GM18502 (cell line): ENCODE data around the gene CEMIP.

Experiments used
- ATAC-seq: cut with Tn5 transposase; IDR thresholded peaks from one replicate; pipeline ENCODE4 v1.9.1; 2021; ENCODE audit warnings: mild to moderate bottlenecking; ENCODE audit not compliant: unreplicated experiment, poor library complexity

Gene CEMIP

DNA sequence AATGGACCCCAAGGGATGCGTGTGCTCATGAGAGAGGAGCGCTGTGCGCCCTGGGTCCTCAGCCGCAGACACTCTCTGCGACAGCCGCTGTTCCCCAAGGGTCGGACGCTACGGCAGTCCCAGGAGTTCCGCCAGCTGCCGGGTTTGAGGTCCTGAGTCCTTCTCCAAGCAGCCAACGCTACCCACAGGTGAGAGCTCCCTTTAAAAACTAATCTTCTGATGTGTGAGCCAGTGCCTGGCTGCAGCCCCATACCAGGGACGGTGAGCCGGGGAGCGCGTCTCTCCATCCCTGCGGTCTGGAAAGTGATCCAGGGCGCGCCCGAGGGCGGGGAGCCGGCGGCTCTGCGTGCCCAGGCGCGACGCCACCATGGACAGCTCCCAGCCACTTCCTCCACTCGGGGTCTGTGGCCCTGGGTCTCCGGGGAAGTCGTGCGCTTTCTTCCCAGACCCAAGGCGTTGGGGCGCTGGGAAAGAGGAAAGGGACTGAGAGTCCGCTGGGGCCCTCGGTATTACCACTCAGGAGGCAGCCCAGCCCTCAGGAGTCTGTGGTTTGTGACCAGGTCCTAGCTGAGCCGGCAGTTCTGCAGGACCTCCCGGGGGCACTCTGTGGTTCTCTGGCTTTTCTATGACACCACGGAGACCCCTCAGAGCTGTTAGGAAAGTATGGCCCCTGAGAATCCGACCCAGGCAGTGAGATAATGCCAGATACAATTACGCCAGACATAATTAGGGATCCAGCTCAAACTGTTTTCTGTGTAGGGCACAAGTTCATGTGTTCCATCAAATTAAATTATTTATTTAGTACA is 1.4 kb downstream of the CEMIP start:
- ATAC-seq = no peak

DNA sequence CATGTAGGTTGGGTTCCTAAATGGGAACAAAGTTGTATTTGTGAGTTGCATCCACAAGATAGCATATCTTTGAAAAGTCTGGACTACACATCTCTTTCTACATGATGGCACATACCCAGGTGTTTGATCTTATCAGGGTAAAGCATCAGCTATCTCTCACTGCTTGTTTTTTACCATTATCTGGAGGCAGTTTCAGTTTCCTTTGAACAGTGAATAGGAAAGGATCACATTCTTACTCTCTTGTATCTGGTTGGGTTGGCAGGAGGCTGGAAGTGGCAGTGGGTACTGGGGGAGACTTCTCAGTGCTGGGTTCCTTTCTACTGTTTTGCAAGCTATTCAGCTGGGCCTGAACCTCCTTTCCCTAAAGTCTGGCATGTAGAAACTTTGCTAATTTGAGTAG is 4.1 kb downstream of the CEMIP start:
- no peak for ATAC-seq

DNA sequence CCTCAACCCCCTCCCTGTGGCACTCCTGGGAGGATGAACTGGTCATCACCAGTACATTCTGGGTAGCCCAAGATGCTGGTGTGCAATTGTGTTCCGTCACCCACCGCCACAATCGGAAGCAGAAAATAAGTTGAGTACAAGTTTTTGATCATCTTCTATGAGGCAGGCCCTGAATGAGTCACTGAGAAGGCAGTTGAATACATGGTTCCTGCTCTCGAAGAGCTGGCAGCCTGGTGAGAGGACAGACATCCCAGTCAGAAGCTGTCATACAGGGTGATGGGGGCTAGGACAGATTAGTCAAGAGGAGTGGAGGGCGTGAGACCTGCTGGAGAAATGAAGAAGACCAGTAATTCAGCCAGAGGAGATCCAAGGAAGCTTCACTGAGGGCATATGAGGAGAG is 6.2 kb downstream of the CEMIP start:
- no peak for ATAC-seq

DNA sequence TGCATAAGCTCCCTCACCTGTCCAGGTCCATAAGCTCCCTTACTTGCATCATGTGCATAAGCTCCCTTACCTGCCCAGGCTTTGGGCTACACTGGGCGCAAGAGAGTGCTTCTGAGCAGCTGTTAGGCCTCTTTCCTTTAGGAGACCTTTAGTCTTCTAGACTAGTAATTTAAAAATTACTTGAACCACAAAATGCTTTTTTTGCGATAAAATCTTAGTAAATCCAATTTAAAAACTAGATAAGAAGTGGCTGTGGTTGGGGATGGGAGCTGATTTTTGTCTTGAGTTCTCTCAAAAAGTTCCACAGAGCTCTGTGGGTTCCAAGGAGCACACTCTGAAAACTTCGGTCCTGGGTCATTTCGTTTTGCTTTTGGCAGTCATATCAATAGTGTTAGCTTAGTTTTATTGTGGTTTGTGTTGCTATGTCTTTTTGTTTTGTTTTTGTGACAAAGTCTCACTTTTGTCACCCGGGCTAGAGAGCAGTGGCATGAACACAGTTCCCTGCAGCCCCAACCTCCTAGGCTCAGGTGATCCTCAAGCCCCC is 6.7 kb downstream of the CEMIP start:
- no peak for ATAC-seq

DNA sequence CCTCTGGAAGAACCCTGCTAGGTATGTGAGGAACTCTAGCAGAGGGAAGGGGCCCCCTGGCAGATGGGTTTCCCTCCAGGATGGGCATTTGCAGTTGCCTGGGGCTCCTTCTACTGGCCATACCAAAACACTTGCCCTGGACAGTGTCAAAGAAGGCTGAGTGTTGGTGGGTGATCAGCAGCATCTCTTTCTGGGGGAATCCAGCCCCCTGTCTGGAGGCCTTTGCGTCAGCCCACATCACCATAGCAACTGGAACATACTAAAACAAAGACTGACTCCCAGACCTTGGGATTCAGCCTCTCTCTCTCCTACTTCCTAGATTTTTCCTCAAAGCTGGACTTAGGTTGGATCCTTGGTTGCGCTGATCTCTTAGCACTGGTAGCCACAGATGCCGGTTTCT is 8.1 kb downstream of the CEMIP start:
- ATAC-seq = no peak

DNA sequence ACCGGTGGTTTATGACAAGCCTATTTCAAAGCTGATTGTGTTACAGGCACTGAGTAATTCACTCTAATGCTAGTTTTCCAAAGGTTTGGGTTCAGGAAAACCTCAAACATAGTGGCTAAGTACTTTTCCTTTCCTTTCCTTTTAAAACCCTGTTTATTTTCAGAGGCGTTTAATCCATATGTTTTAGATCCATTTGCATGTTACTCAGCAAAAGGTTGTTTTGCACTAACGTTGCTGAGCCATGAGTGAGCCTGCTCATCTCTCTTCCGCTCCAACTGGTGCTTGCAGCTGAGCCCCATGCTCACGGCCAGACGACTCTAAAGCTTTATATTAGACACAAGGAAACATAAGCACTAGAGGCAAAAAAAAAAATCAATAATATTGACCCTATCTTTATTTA is 9.4 kb downstream of the CEMIP start:
- ATAC-seq = no peak

DNA sequence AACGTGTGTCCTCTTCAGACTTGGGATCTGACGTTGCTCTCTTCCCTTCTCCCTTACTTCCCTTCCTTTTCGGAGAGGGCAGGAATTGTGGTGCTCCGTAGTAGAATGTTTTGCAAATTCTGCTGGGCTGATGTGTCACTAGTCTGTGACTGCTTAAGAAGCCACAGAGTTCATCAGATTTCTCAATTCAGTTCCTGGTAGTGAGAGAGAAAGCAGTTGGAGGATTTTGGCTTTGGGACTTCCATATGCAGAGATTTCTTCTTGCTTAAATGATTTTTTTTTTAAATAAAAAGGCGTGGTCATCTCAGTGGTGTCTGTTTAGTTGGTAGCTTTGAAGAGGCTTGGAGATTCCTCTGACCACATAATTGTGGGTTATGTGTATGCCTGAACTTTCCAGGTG is 10.1 kb downstream of the CEMIP start:
- ATAC-seq = no peak

DNA sequence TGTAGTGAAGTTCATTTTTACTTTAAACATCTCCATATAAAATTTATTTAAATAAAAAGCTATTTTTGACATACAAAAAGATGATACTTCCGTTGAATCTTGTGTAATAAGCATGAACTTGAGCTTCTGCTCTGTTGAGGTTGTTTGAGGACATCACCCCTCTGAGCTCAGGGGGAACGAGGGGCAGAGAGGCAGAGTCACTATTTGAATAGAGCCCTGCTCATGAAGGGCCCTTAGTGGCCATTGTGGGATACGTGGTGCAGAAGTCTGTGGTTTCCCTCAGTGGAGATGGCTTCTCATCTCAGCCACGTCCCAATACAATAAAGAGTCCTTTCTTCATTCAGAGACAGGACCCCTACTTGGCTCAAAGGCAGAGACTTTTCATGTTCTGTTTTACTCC is 10.6 kb downstream of the CEMIP start:
- no peak for ATAC-seq

DNA sequence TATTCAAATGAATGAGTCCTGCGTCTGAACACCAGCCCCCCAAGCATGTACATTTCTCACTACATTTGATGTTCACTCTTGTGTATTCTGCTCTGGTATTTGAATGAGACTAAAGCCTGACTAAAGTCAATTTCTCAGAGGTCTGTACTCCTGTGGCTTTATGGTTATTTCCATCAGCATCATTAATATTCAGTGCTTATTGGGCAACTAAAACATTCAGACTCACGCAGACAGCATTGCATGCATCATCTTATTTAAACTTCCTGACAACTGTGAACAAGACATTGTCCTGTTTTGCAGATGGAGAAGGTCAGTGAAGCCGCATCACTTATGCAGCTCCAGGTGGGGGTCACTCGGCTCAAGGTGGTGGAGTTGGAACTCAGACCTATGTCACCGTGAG is 11.1 kb downstream of the CEMIP start:
- ATAC-seq = no peak

DNA sequence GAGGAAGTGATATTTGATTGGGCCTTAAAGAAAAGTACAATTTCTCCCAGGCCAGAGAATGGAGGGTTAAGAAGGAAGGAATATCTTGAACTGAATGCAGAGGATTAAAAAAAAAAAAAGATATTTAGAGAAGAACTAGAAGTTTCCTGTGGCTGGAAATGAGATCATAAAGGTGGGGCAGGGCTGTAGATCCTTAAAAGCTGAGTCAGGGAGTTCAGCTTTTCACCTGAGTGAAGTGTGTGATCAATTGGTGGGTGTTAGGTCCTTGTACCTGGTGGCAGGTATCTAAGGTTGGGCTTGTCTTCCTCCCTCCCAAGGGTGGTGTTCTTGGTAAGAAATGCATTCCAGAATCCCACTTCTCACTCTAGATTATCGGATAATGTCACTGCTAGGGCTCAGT is 11.8 kb downstream of the CEMIP start:
- ATAC-seq = no peak

DNA sequence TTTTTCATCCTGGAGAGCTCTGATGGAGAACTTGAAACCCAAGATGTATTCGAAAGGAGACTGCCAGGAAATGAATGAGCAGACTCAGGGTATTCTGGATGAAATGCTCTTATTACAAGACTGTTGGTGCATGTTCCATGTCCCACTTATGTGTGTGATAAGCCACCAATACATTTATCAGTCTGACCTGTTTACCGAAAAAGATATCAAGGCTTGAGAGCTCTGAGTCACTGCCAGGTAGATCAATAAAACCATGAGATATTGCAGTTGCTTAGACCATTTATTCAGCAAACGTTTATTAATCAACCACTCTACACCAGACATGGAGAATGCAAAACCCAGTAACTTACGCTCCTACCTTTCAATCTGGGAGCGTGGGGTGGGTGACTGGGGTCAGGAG is 17.2 kb downstream of the CEMIP start:
- no peak for ATAC-seq

DNA sequence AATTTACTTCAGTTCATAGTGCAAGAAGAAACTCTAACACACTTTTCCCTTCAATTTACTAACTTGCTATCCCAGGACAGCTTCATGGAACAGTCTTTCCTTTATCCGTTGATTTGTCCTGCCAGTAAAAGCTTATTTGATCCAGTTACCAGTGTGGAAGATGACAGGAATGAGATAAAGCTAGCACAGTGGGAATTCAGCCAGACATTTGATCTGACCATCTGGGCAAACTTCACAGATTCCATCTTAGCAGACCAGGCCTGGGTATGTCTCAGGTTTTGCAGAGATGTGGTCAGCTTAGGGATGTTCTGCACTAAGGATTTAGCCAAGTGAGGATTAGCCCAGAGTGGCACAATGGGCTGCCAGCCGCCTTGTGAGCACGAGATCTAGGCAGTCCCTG is 19.7 kb downstream of the CEMIP start:
- ATAC-seq = no peak

DNA sequence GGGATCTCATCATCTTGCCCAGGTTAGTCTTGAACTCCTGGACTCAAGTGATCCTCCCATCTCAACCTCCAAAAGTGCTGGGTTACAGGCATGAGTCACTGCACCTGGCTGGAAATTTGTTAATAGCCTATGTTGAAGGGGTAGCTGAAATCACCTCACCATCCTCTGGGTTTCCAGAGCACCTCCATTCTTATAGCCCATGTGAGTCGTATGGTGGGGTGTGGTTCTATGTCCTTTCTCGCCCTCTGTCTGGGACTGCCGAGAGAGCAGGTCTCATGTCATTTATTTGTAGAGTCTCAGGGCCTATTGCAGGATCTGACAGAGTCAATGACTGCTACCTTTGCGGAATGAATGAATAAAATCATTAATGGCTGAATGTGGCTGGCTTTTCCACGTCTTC is 20.9 kb downstream of the CEMIP start:
- ATAC-seq = no peak

DNA sequence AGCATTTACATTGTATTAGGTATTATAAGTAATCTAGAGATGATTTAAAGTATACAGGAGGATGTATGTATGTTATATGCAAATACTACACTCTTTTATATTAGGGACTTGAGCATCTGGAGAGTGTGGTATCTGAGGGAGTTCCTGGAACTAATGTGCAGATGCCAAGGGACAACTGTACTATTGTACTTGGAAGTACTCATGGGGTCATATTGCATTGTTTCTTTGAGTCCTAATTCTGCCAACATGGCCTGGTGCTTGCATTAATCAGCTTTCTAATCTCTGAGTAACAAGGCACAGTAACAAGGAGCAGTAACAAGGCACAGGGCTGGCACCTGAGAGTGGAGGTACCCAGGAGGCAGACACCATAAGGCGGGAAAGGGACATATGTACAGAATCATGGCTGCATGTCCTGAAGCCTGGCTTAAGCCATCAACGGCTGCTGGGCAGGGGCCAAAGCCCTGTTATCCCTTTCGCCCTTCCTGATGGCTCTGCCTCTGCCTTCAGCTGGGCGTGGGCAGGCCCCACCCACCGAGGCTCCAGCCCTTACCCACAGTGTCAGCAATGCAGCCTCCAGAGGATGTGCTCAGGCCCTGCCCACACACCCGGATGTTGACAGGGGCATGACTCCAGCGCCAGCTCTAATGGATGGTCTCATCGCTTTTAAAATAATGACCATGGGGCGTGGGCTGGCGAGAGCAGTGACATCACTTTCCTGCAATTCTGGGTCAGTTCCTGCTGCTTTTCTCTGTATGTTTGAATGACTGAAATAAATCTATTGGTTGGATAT is 22.9 kb downstream of the CEMIP start:
- no peak for ATAC-seq

DNA sequence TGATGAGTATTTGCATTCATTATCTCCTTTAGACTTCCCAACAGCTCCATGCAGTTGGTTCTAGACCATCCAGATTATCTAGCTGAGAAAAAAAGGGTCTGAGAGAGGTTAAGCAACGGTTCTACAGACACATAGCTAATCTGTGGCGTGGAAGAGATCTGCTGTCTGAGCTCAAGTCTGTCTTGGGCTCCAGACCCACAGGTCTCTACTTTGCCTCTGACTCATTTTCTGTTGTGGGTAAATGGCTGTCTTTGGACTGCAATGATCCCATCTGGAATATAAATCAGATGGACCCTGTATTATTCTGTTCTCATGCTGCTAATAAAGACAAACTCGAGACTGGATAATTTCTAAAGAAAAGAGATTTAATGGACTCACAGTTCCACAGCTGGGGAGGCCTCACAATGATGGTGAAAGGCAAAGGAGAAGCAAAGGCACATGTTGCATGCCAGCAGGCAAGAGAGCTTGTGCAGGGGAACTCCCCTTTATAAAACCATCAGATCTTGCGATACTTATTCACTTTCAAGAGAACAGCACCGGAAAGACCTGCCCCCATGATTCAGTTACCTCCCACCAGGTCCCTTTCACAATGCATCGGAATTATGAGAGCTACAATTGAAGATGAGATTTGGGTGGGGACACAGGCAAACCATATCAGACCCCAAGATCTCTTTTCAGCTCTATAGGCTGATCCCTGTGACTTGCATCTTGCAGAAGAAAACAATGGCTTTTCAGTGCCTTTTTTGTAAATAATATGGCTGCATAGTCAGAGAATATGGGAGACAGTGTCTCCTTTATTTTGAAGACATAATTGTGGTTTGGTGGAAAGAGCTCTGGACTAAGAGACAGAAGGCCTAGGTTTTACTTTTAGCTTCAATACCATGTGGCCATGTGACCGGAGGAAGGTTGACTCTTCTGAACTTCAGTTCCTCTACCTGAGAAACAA is 24.7 kb downstream of the CEMIP start:
- ATAC-seq = no peak

DNA sequence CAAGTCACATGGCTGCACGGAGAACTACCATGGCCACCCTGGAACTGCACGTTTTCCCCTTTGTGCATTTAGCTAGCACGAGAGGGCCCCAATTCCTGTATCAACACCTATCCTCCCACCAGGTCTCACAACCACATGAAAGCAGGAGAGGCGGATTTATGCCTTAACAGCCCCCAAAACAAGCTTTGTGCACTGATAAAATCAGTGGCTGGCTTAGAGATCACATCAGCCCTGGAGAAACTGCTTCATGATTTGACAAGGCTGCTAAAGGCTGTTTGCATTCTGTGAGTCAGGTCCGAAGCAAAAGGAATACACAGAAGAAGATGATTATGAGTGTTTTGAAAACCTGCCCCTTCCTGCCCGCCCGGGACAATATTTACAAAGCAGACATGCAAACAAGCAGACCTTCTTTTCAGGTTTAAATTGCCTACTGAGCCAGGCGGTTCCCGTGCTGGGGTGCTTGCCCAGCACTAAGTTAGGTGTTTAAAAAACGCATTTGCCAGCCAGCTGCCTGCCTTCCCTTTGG is 25.9 kb downstream of the CEMIP start:
- no peak for ATAC-seq

DNA sequence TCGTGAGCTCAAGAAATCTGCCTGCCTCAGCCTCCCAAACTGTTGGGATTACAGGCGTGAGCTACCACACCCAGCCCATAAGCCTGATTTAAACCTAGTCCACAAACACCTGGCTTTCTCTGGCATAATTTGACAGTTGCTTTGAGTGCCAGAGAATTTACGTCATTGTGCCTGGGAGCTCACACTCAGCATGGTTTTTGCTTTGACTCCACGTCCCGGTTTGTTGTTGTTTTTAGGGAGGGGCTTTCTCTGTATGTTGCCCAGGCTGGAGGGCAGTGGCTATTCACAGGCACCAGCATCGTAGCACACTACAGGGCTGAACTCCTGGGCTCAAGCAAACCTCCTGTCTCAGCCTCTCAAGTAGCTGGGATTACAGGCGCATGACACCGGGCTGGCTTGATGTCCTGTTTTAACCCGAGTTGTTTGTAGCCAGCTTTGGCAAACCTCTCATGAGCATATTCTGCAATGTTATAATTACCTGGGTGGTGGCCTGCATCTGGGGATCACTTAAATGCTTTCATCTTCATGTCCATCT is 32.7 kb downstream of the CEMIP start:
- ATAC-seq = no peak

DNA sequence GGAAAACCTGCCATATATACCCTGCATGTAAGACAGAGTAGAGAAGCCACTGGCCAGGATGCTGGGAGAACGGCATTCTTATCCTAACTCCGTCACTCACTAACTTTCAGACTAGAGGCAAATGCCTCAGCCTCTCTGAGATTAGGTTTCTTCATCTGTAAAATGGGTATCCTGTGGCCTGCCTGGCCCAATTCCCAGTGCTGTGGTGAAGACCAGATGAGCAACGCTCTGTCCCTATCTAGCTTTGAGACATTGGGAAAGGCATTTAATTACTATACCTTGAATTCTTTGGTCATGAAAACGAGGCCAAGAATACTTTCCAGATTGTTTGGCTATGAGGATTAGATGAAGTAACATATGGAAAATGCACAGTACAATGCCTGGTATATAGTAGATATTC is 35.9 kb downstream of the CEMIP start:
- ATAC-seq = no peak

DNA sequence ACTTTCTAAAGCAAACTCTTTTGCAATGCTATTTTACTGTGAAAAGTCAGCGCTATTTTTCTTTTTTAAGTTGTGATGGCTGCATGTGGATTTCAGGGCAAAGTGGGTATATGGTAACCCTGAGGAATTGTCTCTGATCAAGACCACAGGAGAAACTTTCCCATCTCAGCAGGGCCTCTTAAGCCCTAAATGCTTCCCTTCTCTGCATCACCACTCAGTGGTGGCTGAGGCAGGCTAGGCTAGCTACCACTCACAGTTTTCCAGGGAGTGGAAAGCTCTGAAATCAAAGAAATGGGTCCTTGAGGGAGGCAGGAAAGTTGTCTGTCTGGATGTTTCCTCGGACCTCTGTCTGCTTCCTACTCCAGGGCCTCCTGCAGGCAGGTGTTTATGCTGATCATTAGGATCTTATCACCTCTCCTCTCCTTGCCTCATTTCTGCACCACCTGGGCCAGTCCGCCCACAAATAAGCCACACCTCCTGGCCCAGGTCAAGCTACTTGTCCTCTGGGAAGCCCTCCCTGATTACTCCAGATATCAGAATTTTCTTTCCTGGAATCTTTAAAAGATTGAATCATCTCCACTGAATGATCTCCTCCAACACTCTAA is 37.0 kb downstream of the CEMIP start:
- ATAC-seq = no peak

DNA sequence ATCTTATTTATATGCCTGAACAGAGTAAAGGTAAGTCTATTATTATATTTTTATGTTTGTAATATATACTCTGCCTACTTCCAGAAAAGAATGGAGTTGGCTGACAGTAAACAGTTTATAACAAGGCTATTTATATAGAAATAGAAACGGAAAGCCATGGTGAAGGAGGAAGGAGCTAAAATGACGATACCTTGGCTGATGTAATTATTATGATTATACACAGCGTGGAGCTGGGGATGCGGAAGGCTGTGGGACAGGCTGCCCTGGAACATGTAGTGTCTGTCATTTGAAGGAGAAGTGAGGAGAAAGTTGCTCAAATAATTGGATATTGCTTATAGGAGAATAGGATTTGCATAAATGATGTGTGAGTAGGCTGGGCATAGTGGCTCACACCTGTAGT is 37.8 kb downstream of the CEMIP start:
- no peak for ATAC-seq
